GM19240 (cell line): Measurements from ENCODE around the gene HOMER1.

Source experiments
- DNase-seq: peaks from one replicate; pipeline ENCODE4 v3.0.0; 2011; ENCODE audit warnings: low spot score; ENCODE audit not compliant: insufficient read length

Gene HOMER1, protein sequence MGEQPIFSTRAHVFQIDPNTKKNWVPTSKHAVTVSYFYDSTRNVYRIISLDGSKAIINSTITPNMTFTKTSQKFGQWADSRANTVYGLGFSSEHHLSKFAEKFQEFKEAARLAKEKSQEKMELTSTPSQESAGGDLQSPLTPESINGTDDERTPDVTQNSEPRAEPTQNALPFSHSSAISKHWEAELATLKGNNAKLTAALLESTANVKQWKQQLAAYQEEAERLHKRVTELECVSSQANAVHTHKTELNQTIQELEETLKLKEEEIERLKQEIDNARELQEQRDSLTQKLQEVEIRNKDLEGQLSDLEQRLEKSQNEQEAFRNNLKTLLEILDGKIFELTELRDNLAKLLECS

DNA sequence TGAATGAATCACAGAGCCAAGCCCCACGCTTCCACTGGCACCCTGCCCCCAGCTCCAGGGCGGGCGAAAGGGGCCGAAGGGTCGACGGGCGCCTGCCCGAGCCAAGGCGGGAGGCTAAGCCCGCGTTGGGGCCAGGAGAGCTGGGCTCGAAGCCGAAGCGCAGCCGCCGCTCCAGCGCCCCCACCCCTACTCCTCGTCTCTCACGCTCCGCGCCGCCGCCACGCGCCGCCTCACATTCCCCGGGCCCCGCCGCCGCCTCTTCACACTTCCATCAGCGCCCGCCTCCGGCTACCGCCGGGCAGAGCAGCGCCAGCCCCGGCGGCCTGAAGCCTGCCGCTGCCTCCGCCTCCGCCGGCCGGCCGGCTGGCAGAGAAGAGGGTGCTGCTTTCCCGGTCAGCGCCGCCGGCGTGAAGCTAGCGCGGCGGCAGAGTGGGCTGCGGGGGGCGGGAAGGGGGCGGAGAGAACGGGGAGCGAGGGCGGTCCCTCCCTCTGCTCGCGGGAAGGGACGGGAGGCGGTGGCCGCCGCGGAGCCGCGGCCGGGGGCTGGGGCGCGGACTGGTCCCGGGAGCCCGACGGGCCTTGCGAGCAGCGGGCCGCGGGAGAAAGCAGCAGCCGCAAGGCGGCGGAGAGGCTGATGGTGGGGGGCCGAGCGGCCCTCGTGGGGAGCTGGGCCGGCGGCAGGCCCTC, at the start of gene HOMER1:
Gene HOMER1 (minus strand): TSS at position 431 of the 687 bp plus-strand sequence. CDS start 1,360 bp downstream, outside the sequence.
- DNase-seq = peak; percentile 29

DNA sequence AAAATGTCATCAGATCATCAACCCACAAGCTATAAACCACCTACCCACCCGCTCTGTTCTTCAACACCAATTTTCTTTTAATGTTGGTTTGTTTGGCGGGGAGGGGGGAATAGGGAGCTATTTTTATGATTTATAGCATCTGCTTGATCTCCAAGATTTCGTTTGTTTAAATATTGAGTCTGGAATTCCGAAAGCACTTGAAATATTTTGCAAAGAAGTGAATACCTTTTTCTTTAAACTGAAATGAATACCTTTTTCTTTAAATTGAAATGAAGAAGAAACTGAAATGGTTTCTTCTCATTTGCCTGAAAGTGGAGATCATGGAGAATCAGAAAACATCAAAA, 49.3 kb upstream of the HOMER1 start:
- DNase-seq = no peak

DNA sequence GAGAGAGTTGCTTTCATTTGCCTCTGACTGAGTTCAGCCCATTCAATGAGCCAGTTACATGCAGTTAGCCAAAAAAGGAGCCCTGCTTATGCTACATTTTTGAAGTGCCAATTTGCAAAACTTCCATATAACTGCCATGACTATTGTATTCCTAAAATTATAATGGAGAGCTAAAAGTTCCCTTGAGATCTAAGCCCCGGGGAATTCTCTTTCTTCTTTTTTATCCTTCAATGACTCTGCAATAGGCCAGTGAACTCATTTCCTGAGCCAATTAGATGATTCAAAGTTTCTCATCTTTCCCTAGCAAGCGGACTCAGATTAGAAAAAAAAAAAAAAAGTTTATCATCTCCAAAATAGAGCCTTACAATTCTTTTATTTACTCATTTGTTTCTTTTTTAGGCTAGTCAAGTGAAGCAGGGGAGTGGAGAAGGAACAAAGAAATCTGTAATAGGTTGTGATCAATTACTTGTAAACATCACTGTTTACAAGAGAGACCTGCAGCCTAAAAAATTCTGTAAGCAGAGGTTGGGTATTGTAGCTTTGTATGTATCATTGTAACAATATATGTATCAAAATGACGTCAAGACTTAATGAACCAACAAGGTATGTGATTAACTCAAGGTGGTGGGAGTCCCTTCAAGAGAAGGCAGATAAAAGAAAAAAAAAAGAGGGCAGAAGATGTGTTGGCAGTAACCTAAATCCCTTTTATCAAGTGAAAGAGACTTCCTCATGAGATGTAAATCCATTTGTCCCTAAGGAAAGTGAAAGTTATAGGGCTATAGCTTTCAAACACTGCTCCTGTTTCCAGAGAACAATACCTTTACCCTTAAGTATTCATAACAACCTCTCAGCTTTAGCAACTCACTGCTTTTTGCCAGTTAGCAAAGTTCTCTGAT, 48.7 kb upstream of the HOMER1 start:
- DNase-seq = no peak

DNA sequence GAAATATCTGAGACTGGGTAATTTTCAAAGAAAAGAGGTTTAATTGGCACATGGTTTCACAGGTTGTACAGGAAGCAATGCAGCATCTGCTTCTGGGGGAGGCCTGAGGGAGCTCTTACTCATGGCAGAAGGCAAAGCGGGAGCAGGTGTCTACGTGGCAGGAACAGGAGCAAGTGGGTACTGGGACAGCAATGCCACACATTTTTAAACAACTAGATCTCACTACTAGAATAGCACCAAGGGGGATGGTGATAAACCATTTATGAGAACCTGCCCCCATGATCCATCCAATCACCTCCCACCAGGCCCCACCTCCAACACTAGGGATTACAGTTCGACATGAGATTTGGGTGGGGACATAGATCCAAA, 47.6 kb upstream of the HOMER1 start:
- DNase-seq = no peak

DNA sequence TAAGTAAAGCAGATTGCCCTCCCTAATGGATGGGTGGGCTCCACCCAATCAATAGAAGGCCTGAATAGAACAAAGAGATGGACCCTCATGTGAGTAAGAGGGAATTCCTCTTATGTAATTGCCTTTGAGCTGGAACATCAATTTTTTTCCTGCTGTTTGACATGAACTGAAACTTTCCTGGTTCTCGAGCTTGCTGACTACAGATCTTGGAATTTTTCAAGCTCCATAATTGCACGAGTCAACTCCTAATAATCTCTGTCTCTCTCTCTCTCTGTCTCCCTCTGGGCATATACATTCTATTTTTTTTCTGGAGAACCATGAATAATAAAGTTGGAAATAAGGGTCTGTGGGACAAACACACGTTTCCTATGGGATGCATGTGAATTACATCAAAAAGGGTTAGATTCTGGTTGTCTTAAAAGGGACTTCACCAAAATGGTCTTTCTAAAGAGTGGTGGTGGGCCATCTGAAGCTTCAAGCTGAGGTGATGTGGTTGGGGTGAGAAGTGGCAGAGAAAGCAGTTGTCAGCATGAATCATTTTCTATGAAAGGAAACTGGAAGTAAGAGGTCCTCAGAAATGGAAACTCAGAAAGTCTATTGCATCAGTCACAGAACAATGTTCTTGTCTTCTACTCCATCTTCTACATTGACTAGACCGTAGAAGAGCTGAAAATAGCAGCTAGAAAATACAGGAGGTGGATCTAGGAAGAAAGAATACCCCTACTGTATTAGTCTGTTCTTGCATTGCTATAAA, 47.0 kb upstream of the HOMER1 start:
- DNase-seq = peak; percentile 43

DNA sequence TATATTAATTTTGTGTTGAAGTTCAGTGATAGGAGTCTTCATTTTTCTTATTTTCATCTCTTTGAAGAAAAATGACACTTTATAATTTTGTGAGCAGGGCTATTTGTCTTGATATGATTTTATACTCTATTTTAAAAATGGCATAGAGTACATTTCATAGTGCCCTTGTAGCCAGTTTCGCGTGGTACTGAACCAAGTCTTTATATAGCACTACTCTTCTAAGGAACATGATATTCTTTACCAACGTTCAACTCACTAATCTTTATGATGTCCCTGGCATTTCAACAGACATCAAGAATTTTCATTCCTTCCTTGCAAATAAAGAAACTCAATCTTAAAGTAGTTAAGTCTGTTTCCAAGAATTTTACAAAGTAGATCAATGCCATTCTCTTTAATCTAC, 41.5 kb upstream of the HOMER1 start:
- DNase-seq = no peak

DNA sequence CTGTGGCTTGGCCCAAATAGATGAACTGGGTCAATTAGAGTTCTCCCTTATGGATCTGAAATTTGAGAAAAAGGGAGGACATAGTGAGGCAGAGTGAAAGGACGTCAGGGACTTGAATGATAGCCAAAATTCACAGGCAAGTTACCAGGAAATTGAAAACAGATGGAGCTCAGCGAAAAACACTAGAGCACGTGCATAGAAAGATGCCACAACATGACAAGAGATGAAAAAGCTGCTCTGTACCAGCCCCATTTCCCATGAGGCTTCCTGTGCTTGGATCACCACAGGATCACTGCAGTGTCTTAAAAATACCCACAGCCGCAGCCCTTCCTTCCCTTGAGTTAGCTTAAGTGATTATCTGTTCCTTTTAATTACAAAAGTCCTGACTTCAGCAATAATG, 39.0 kb upstream of the HOMER1 start:
- DNase-seq = no peak

DNA sequence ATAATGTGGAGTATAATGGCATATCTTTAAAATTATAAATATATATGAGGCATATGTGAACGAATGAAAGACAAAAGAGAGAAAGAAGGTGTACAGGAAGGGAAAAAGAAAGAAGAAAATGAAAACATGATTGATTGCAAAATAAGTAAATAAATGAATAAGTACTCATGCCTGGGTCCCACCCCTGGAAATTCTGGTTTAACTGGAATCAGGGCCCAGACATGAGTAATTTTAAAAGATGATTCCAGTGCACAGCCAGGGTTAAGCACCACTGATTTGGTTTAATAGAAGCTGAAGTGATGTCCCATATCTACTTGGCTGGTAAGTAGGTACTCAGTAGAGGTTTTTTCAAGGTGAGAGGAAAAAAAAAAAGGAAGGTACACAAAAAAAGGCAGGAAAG, 34.0 kb upstream of the HOMER1 start:
- no peak for DNase-seq

DNA sequence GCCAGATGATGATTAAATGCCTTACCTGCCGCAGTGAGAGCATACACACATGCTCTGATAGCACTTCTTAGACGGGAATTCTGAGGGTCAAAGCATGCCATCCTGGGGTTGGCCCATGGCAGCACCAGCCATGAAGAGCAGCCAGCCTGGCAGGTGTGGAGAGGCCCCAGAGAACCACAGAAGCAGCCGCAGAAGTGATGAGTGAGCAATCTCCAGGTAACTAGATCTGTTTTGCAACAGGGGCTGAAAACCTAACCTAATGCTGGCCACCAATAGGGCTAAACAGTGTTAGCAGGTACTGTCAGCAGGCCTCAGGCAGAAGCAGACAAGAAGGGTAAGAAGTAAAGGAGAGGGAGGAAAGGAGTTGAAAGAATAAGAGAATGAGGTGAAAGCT, 33.5 kb upstream of the HOMER1 start:
- DNase-seq = no peak

DNA sequence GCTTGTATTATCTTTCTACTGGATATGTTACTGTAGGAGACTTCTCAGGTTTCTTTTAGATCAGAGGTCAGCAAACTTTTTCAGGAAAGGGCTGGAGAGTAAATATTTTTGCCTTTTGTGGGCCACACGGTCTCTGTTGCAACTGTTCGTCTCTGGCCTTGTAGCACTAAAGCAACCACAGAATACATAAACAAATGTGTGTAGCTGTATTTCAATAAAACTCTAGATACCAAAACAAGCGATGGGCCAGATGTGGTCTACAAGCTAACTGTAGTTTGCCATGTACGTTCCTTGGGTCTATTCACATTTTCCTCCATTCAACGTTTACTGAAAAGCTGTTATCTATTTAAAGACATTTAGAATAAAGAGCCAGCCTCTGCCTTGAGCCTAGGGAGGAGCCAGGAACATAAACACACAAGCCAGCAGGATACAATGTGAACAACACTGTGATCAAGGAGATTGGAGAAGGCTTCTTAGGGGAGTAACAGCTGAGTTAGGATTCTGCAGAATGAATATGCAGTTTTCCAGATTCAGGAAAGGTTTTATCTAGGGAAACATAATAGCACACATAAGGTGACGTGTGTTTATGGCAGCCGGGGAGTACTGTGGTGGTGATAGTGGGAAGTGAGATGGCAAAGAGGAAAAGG, 33.0 kb upstream of the HOMER1 start:
- DNase-seq = no peak

DNA sequence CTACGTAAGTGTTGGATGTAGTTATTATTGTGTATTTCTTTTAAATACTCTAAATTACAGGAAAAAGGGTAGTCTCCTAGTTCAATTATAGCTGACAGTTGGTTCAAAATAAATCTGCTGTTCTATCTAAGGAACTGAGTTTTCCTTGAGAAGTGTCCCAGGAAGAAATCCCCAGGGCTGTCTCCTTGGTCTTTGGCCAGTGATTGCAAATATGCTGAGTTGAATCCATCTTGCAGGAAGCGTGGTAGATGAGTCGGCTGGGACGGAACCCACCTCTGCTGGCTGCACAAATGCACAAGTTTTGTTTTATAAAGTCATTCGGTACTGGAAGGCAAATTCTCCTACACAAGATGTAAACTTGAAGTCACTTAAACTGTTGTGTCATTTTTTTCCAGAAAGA, 30.2 kb upstream of the HOMER1 start:
- DNase-seq = no peak

DNA sequence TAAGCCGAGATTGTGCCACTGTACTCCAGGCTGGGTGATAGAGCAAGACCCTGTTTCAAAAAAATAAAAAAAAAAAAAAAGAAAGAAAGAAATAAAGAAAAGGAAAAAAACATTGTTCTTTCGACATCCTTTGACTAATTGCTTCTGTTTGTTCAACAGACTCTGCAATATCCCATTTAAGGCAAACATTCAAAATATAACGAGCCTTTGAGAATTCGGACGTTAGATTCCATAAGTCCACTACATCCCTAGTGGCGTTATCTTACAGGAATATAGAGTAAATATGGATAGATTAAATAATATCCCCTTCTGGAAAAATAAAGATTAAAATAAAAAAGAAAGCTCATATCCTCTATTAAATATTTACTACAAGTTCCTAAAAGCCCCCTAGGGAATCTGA, 27.0 kb upstream of the HOMER1 start:
- DNase-seq = no peak

DNA sequence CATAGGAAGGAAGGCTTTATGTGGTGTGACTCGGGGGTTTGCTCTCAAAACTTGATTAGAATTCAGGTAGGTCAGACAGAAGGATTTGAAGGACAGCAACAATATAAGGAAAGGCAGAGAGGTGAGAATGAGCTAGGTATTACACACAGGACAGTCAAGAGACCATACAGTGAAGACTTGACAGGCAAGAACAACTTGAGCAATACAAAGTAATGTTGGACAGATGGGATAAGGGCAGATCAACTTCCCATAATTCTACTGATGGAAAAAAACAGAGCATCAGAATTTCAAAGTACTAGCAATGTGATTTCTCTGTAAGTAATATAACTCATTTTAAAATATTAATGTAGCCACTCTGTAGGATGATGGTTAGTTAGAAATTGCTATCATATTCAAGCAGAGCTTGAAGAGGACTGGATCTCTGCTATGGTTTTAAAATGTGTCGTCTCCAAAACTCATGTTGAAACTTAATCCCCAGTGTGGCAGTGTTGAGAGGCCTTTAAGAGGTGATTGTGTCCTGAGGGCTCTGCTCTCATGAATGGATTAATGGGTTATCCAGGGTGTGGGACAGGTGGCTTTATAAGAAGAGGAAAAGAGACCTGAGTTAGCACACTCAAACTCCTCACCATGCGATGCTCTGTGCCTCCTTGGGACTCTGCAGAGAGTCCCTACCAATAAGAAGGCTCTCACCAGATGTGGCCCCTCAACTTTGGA, 22.4 kb upstream of the HOMER1 start:
- DNase-seq = no peak

DNA sequence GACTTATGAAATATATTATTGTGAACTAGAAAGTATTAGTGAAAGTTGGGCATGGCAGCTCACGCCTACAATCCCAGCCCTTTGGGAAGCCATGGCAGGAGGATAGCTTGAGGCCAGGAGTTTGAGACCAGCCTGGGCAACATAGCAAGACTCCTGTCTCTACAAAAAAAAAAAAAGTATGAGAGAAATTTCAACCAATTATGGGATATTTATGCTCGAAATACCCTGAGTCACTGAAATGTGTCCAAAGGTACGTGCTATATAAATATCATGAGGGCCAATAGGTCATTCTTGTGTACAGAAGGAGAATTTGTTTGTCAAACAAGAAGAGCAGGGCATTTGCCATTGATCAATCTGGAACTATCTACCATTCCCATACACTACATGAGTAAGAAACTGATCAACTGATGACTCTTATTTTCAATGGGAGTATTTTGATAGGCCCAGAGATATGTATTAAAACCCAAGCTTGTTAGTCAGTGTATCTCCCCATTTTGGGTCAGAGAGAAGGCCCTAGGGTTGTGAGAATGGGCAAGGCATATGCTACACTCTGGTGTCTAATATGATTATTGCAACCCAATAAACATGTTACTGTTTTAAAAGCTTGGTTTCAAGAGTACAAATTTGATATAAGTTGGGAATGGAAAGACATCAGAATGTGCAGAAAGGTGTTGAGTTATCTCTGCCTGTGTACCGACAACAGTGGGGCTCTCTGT, 21.7 kb upstream of the HOMER1 start:
- no peak for DNase-seq

DNA sequence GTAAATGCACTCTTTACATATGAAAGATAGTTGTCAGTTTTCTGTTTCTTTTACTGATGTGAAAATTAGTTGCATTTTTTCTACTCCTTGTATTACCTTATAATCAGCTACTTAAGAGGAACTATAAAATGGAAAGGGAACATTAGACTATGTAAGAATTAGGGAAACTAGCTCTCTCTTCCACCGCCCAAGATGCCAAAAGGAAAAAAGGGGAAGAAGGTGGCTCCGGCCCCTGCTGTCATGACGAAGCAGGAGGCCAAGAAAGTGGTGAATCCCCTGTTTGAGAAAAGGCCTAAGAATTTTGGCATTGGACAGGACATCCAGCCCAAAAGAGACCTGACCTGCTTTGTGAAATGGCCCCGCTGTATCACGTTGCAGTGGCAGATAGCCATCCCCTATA, 15.2 kb upstream of the HOMER1 start:
- no peak for DNase-seq

DNA sequence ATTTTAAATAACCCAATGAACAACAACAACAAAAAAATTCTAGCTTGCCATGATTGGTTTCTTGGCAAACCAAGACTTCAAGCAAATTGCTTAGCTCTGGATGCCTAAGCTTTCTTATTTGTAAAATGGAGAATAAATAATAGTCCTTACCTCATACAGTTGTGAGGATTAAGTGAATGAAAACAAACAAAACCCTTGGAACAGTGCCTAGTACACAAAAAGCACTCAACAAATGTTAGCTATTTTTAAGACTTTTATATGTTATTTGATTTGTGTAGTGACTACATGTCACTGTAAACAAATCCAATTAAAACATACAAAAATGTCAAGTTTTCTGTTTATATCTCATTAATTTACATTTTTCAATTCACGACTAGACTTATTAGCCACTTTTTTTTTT, 13.5 kb upstream of the HOMER1 start:
- no peak for DNase-seq

DNA sequence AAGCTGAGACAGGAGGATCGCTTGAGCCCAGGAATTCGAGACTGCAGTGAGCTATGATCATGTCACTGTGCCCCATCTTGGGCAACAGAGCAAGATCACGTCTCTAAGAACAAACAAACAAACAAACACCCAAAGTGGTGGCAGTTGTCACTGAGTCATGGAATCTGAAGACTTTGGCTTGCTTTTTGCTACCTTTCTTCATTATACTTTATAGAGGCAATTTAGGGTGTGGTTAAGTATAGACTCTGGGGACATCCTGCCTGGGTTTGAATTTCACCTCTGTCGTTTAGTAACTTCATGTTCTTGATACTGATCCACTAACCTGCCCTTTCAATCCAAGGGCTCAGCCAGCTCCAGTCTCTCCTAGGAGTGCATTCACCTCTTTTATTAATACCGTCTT, 13.0 kb upstream of the HOMER1 start:
- DNase-seq = no peak

DNA sequence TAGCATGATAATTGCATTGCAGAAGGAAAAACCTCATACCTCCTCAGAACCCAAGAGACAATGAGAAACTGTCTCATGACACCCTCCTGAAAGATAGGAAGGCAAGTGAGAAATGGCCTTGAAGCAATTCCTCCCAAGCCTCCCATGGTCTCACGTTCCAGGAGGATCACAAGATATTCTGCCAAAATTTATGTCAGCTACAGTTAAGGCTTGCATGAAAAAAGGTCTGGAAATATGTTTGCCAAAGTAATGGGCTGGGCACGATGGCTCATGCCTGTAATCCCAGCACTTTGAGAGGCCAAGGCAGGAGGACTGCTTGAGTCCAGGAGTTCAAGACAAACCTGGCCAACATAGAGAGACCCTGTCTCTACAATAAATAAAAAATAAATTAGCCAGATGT, 12.6 kb upstream of the HOMER1 start:
- no peak for DNase-seq

DNA sequence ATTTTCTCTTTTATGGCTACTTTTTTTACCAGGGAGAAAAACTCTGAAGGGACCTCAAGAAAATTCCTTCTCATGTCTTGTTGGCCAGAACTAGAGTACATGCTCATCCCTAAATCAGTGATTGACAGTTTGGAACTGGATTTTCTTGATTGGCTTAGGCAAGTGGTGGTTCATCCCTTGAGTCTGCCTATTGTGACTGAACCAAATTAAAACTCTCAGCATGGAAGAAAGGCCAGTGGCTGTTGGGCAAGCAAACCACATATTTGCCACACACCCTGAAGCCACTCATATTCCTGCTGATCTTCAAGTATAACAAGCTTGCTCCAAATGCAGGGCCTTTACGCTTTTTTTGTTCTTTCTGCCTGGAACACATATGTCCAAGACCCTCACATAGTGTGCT, 7.2 kb upstream of the HOMER1 start:
- DNase-seq = no peak

DNA sequence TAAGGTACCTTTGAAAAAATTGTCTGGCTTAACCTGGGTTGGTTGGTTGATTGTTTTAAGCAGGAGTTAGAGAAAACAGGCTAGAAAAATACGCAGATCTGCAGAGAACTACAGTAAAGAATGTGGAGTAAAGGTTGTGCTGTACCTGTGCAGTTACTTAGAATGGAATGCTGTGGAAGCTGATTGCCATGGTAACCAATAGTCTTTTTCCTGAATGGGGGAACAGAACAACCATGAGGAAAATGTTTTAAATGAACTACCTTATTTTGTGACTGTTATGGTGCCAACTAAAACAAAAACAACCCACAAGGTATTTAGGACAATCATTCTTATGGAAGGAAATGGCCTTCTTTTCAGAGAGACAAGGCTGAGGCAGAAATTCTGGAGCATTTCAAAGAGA, 4.8 kb upstream of the HOMER1 start:
- no peak for DNase-seq
